ENCODE results near the gene MRGPRD.

MRGPRD gene

GRCh38 chr11:68946416-68947090 lies 34.2 kb downstream of the MRGPRD start:
- DNase-seq (ENCODE audit: low spot score), result no peak

- DNase-seq (ENCODE audit: low spot score), result no peak
Observed at GRCh38 chr11:68942751-68943271, 38.0 kb downstream of the MRGPRD start.

GRCh38 chr11:68942095-68942620 lies 38.6 kb downstream of the MRGPRD start:
- no peak for DNase-seq (ENCODE audit: low spot score)

GRCh38 chr11:68941324-68942094 lies 39.3 kb downstream of the MRGPRD start:
- DNase-seq (ENCODE audit: low spot score), result no peak

GRCh38 chr11:68940651-68941323 lies 40.0 kb downstream of the MRGPRD start:
- DNase-seq (ENCODE audit: low spot score), result no peak

- DNase-seq (ENCODE audit: low spot score), result no peak
Observed at GRCh38 chr11:68939583-68940555, 40.9 kb downstream of the MRGPRD start.

GRCh38 chr11:68938816-68939582 lies 41.8 kb downstream of the MRGPRD start:
- no peak for DNase-seq (ENCODE audit: low spot score)

GRCh38 chr11:68938088-68938487 lies 42.7 kb downstream of the MRGPRD start:
- DNase-seq (ENCODE audit: low spot score), result no peak

GRCh38 chr11:68936676-68937620 lies 43.8 kb downstream of the MRGPRD start:
- DNase-seq (ENCODE audit: low spot score), result no peak

- no peak for DNase-seq (ENCODE audit: low spot score)
Observed at GRCh38 chr11:68936358-68936636, 44.5 kb downstream of the MRGPRD start.

- DNase-seq (ENCODE audit: low spot score), result no peak
Observed at GRCh38 chr11:68935516-68936357, 45.0 kb downstream of the MRGPRD start.

GRCh38 chr11:68935066-68935465 lies 45.7 kb downstream of the MRGPRD start:
- DNase-seq (ENCODE audit: low spot score), result no peak

GRCh38 chr11:68934666-68935065 lies 46.1 kb downstream of the MRGPRD start:
- DNase-seq (ENCODE audit: low spot score), result no peak

- DNase-seq (ENCODE audit: low spot score), result no peak
Observed at GRCh38 chr11:68934321-68934645, 46.5 kb downstream of the MRGPRD start.

- no peak for DNase-seq (ENCODE audit: low spot score)
Observed at GRCh38 chr11:68933605-68934320, 47.0 kb downstream of the MRGPRD start.

- no peak for DNase-seq (ENCODE audit: low spot score)
Observed at GRCh38 chr11:68932933-68933577, 47.7 kb downstream of the MRGPRD start.

GRCh38 chr11:68932358-68932757 lies 48.4 kb downstream of the MRGPRD start:
- no peak for DNase-seq (ENCODE audit: low spot score)

GRCh38 chr11:68931911-68932310 lies 48.9 kb downstream of the MRGPRD start:
- no peak for DNase-seq (ENCODE audit: low spot score)

Data from LoVo (cell line).